ENCODE data around the gene ACTN4. TPM values are rescaled to one million over a fixed set of nuclear protein-coding genes. Genes with fewer than 3 reads are reported as not detected.

Gene ACTN4
- total and polyA plus RNA-seq, 2 donors (not counting 1 experiment from before 2014, with no cell fraction given), result 108 to 164 TPM

GRCh38 chr19:38690146-38690545 is 42.7 kb downstream of the ACTN4 start:
- H3K4me1 Mint-ChIP-seq, result peaks cover 67% of the 10 kb centered on the region
- intact Hi-C loops (cut with micrococcal nuclease), result no loop called here
- Histone ChIP-seq H3K36me3 (replicated peaks in 1 of 2; ENCODE audit: control extremely low read depth in 1 of 2, control insufficient read depth in 1 of 2, extremely low read depth in 1 of 2, insufficient read depth in 2 of 2, low read length in 1 of 2) (peaks cover 0 to 2% of the 10 kb centered on the region in 2 experiments), H4K20me1 (ENCODE audit: control insufficient read depth, insufficient read depth, low read length, poor library complexity, severe bottlenecking) (peaks cover 56% of the 10 kb centered on the region), H3K27ac (ENCODE audit: low read length in 2 of 2) (no peak overlapping the region), H3K9ac (ENCODE audit: low read length) (no peak overlapping the region), H2AFZ (ENCODE audit: insufficient read depth, low read depth, low read length, poor library complexity, severe bottlenecking) (no peak overlapping the region), H3K4me2 (replicated peaks; ENCODE audit: low read depth, low read length, poor library complexity, severe bottlenecking) (no peak overlapping the region), H3K27me3 (replicated peaks in 1 of 4; ENCODE audit: control extremely low read depth in 1 of 4, control insufficient read depth in 3 of 4, insufficient read depth in 4 of 4, low read length in 3 of 4) (no peaks in the 10 kb centered on the region), H3K4me3 (ENCODE audit: control extremely low read depth in 1 of 5, extremely low read depth in 1 of 5, insufficient read depth in 1 of 5, low read depth in 2 of 5, low read length in 4 of 5) (no peak overlapping the region), H3K9me3 (ENCODE audit: control extremely low read depth in 1 of 3, control insufficient read depth in 2 of 3, insufficient read depth in 1 of 3, low read length in 2 of 3) (no peaks in the 10 kb centered on the region), H3K79me2 (ENCODE audit: control insufficient read depth, insufficient read depth, low read length) (peaks cover 87% of the 10 kb centered on the region), H3K4me1 (ENCODE audit: control insufficient read depth in 2 of 2, insufficient read depth in 2 of 2, low read length in 2 of 2) (peaks cover 48 to 57% of the 10 kb centered on the region in 2 donors)
- no peak for DNase-seq
- WGBS (ENCODE audit: insufficient coverage), result 98% methylated on average over 14 of the region's 14 CpGs
- no peaks in the 10 kb centered on the region for H3K27me3 Mint-ChIP-seq
- H3K9me3 Mint-ChIP-seq (ENCODE audit: insufficient read depth), result no peaks in the 10 kb centered on the region
- ATAC-seq (ENCODE audit: low read depth), result no peak
- no peak overlapping the region for H3K4me3 Mint-ChIP-seq
- H3K27ac Mint-ChIP-seq, result peak overlapping the region; percentile 16
- TF ChIP-seq CTCF (IDR thresholded peaks at IDR 0.05), result no peak
- TF ChIP-seq EZH2 (IDR thresholded peaks at IDR 0.05; ENCODE audit: borderline replicate concordance, insufficient read depth, low read depth, low read length, poor library complexity, severe bottlenecking), result no peak
- ChIA-PET POLR2A (no interaction called here), CTCF (interaction anchor here (0.6 to 0.7 kb wide), 2 partner anchors 10 to 110 kb away, joined by 3 to 4 read pairs; no protein-coding TSS in a partner anchor)

GRCh38 chr19:38690832-38691231 is 43.4 kb downstream of the ACTN4 start:
- H3K79me2 ChIP-seq (ENCODE audit: control insufficient read depth, insufficient read depth, low read length), result peaks cover 87% of the 10 kb centered on the region
- peaks cover 48 to 57% of the 10 kb centered on the region in 2 donors for H3K4me1 ChIP-seq (ENCODE audit: control insufficient read depth in 2 of 2, insufficient read depth in 2 of 2, low read length in 2 of 2)
- H3K27me3 ChIP-seq (replicated peaks in 1 of 4; ENCODE audit: control extremely low read depth in 1 of 4, control insufficient read depth in 3 of 4, insufficient read depth in 4 of 4, low read length in 3 of 4), result no peaks in the 10 kb centered on the region
- peaks cover 0 to 3% of the 10 kb centered on the region in 2 experiments for H3K36me3 ChIP-seq (replicated peaks in 1 of 2; ENCODE audit: control extremely low read depth in 1 of 2, control insufficient read depth in 1 of 2, extremely low read depth in 1 of 2, insufficient read depth in 2 of 2, low read length in 1 of 2)
- TF ChIP-seq EZH2 (IDR thresholded peaks at IDR 0.05; ENCODE audit: borderline replicate concordance, insufficient read depth, low read depth, low read length, poor library complexity, severe bottlenecking), result no peak
- Mint-ChIP-seq H3K4me3 (no peak overlapping the region), H3K27ac (no peak overlapping the region), H3K4me1 (peaks cover 70% of the 10 kb centered on the region), H3K27me3 (no peaks in the 10 kb centered on the region), H3K9me3 (ENCODE audit: insufficient read depth) (no peaks in the 10 kb centered on the region)
- no peak overlapping the region for H3K4me2 ChIP-seq (replicated peaks; ENCODE audit: low read depth, low read length, poor library complexity, severe bottlenecking)
- POLR2A ChIA-PET, result no interaction called here
- no peaks in the 10 kb centered on the region for H3K9me3 ChIP-seq (ENCODE audit: control extremely low read depth in 1 of 3, control insufficient read depth in 2 of 3, insufficient read depth in 1 of 3, low read length in 2 of 3)
- DNase-seq, result no peak
- ATAC-seq (ENCODE audit: low read depth), result no peak
- intact Hi-C loops (cut with micrococcal nuclease), result no loop called here
- no peak overlapping the region for H3K4me3 ChIP-seq (ENCODE audit: control extremely low read depth in 1 of 5, extremely low read depth in 1 of 5, insufficient read depth in 1 of 5, low read depth in 2 of 5, low read length in 4 of 5)
- WGBS (ENCODE audit: insufficient coverage), result 0% methylated on average over 1 of the region's 7 CpGs
- no peak overlapping the region for H2AFZ ChIP-seq (ENCODE audit: insufficient read depth, low read depth, low read length, poor library complexity, severe bottlenecking)
- peaks cover 57% of the 10 kb centered on the region for H4K20me1 ChIP-seq (ENCODE audit: control insufficient read depth, insufficient read depth, low read length, poor library complexity, severe bottlenecking)
- no peak overlapping the region for H3K9ac ChIP-seq (ENCODE audit: low read length)
- CTCF ChIA-PET, result interaction anchor here (0.6 to 1.5 kb wide), 2 partner anchors 110 to 420 kb away, joined by 4 to 5 read pairs; no protein-coding TSS in a partner anchor
- H3K27ac ChIP-seq (ENCODE audit: low read length in 2 of 2), result no peak overlapping the region

Measured in B cell (primary cell).